Measurements from ENCODE around the gene HEXD. TPM values are rescaled to one million over a fixed set of nuclear protein-coding genes. Genes with fewer than 3 reads are reported as not detected.
A peak's percentile ranks its signal among the peaks of the same experiment; 100 is the strongest.

Gene HEXD
- total RNA-seq, 1 donor = 9.4 TPM

DNA sequence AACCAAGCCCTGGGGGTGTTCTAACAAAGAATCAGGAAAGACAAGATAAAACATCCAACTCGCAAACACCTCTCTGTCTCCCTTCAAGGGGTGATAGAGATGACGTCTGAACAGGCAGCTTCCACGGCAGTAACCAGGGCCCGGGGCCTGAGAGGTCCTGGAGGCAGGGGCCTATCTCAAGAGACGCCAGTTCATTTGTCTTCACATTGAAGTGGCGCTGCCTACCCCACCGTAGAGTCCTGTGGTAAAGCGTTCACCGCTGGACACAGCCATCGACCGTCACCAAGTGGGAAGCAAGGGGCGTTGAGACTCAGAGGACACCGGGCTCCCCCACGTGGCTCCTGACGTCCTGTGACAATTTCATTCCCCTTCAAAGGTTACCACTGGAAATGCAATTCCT is 25.2 kb upstream of the HEXD start:
- no peak for DNase-seq (ENCODE audit: low read depth)
- TF ChIP-seq, protein P1, sequence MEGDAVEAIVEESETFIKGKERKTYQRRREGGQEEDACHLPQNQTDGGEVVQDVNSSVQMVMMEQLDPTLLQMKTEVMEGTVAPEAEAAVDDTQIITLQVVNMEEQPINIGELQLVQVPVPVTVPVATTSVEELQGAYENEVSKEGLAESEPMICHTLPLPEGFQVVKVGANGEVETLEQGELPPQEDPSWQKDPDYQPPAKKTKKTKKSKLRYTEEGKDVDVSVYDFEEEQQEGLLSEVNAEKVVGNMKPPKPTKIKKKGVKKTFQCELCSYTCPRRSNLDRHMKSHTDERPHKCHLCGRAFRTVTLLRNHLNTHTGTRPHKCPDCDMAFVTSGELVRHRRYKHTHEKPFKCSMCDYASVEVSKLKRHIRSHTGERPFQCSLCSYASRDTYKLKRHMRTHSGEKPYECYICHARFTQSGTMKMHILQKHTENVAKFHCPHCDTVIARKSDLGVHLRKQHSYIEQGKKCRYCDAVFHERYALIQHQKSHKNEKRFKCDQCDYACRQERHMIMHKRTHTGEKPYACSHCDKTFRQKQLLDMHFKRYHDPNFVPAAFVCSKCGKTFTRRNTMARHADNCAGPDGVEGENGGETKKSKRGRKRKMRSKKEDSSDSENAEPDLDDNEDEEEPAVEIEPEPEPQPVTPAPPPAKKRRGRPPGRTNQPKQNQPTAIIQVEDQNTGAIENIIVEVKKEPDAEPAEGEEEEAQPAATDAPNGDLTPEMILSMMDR (IDR thresholded peaks at IDR 0.05; ENCODE audit: insufficient read depth, low read length) = no peak
- no peak overlapping the region for H3K4me3 ChIP-seq (ENCODE audit: low read depth, low read length)

DNA sequence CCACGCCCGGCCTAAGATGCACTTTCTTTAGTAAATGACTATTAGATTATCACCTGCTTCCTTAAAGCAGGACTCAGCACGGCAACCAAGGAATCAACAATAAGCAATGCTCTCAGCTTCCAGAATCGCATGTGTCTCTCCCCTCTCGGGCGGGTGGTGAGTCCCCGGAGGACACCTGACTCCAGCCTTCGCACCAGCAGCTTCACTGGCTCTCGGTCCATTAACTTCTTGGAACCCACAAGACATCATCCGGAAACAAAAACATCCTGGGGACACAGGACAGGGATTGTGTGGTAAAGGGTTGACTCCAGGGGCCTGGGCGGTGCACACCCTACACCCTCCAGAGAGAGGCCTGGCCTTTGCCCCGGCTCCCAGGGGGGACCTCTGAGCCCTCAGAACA is 23.9 kb upstream of the HEXD start:
- no peak overlapping the region for H3K4me3 ChIP-seq (ENCODE audit: low read depth, low read length)
- no peak for DNase-seq (ENCODE audit: low read depth)
- TF ChIP-seq, protein P1 (IDR thresholded peaks at IDR 0.05; ENCODE audit: insufficient read depth, low read length) = no peak

DNA sequence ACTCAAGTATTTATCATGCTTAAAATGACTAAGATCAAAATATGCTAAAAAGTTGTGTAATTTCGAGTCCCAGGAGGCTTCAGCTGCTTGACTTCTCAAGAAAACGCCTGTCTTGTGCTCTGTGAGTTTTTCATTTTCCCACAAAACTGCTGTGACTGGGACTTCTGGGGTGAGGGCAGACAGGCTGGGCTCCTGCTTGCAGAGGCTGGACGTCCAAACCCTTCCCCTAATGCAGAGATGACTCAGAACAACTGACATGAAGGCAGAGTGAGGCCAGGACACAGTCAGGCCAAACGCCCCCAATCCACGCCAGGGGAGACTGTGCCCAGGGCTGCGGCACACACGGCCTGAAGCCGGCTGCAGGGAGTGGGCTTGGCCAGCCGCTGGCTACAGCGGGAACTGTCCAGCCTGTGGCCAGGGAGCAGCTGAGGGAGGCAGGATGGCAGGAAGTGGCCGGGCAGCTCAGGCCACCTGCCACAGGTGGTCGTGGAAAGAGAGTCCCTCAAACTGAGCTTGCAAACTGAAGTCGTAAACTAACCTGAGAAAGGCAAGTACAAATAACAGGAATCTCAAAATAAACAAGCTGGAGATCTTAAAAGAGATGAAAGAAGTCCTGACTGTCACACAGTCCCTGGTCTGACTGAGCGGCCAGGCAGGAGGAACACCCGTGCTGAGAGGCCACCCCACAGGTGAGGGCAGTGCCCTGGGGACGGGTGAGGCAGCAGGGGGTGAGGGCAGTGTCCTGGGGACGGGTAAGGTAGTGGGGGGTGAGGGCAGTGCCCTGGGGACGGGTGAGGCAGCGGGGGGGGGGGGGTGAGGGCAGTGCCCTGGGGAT is 21.3 kb upstream of the HEXD start:
- TF ChIP-seq, protein P1 (IDR thresholded peaks at IDR 0.05; ENCODE audit: insufficient read depth, low read length) = no peak
- H3K4me3 ChIP-seq (ENCODE audit: low read depth, low read length) = no peak overlapping the region
- peak; percentile 94 for DNase-seq (ENCODE audit: low read depth)

DNA sequence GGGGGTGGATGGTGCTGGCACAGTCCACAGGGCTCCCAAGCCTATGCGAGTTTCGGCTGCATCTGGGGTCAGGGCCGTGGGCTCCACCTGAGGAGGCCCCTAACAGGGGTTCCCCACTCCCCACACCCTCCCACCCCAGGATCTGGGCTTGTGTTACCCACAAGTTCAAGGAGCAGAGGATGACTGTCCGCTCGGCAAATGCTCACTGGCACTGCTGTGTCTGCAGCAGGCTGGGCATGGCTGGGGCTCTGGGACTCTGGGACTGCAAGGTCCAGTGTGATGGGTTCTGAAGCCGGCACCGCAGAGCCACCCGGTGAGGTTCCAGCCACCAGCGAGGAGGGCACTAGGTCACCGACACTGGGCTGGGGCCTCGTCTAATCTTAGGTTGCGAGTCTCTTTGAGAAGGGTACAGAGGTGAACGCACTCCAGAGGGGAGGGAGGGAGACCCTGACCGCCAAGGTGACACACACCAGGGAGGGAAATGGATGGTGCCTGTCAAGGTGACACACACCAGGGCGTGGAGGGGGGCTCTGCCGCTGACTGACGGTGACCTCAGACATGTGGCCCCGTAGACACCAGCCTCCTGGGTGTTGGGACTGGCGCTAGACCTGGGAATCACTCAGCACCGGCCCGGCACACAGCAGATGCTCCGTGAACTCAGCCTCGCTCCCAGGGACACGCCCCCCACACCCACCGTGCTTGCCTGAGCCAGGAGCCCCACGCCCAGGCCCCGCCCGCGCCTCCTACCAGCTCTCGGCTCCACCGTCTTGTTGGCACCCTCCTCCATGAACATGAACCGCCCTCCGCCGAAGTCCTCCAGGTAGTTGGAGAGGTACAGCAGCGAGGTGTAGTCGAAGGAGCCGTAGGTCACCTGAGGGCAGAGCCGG is 20.5 kb upstream of the HEXD start:
- no peak for DNase-seq (ENCODE audit: low read depth)
- H3K4me3 ChIP-seq (ENCODE audit: low read depth, low read length) = no peak overlapping the region
- TF ChIP-seq, protein P1 (IDR thresholded peaks at IDR 0.05; ENCODE audit: insufficient read depth, low read length) = no peak

DNA sequence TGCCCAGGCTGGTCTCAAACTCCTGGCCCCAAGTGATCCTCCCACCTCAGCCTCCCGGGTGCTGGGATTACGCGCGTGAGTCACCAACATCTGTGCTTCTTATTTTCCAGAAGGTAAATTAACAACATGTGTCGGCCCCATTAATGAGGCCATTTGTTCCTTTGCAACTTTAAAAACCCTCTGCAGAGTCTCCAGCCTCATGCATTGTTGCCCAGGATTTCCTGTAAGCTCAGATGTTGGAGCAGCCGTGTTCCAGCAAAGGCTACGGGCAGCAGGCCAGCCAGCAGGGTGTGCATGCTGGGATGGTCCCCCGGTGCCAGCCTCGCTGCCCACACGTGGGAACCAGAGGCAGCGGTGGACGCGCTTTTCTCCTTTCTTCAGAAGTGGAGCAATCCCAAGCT is 19.1 kb upstream of the HEXD start:
- TF ChIP-seq, protein P1 (IDR thresholded peaks at IDR 0.05; ENCODE audit: insufficient read depth, low read length) = no peak
- DNase-seq (ENCODE audit: low read depth) = peak; percentile 89
- H3K4me3 ChIP-seq (ENCODE audit: low read depth, low read length) = no peak overlapping the region

DNA sequence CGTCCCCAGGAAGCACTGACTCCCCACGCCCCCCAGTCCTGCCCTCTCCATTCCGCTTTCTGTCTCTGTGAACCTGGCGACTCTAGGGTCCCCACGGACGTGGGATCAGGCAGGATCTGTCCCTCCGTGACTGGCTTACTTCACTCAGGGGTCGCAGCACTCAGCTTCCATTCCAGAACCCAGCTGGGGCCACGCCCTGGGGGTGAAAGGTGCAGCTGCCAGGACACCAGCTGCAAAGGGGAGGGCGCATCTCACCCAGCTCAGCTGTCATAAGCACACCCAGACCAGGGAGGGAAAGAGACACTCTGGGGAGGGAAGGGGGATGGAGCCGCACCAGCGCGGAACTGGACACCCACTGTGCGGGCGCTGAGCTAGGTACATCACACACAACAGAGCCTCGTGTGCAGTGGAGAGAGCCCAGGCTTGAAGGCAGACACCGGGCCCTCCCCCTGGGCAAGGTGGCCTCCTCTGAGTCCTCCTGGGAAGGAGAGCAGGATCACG is 18.5 kb upstream of the HEXD start:
- TF ChIP-seq, protein P1 (IDR thresholded peaks at IDR 0.05; ENCODE audit: insufficient read depth, low read length) = no peak
- no peak overlapping the region for H3K4me3 ChIP-seq (ENCODE audit: low read depth, low read length)
- DNase-seq (ENCODE audit: low read depth) = no peak
